OCI-LY3 (cell line): ENCODE measurements around the gene DECR2.
"Not testable (repeated sequence)": the region's sequence is repeated elsewhere in the genome, so short reads cannot be mapped to it uniquely, and the experiment has no call there.

Experiments used
- EZH2phosphoT487 ChIP-seq: fragments of 200-600 bp; shearing (Covaris generic); IDR thresholded peaks from 2 replicates; pipeline ENCODE4 v1.6.1; 2018; ENCODE audit warnings: antibody characterized with exemption, mixed run types, low read depth
- TF ChIP-seq, protein P1 (sequence below): fragments of 200-600, 300-600 bp; sonication (generic); IDR thresholded peaks from 2 replicates; pipeline ENCODE4 v1.5.1; 2014; ENCODE audit warnings: antibody characterized with exemption, low read length, low read depth

DNA sequence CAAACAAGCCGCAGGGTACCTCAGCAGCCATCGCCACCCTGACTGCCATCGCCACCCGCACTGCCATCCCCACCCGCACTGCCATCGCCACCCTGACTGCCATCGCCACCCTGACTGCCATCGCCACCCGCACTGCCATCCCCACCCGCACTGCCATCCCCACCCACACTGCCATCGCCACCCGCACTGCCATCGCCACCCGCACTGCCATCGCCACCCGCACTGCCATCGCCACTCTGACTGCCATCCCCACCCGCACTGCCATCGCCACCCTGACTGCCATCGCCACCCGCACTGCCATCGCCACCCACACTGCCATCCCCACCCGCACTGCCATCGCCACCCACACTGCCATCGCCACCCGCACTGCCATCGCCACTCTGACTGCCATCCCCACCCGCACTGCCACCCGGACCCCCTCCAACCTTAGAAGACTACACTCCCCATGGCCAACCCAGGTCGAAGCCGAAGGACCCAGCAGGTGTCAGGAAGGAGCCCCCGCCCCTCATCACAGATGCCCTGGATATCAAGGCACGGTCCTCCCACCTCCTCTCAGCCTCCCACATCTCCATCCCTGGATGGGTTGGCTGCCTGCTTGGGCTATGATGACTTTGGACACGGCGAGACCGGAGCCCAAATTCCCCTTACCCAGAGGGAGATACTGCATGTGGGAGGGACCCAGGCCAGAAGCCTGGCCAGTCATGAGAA lies 23.4 kb upstream of the DECR2 start:
- not testable (repeated sequence) for TF ChIP-seq EZH2phosphoT487
- TF ChIP-seq, protein P1, sequence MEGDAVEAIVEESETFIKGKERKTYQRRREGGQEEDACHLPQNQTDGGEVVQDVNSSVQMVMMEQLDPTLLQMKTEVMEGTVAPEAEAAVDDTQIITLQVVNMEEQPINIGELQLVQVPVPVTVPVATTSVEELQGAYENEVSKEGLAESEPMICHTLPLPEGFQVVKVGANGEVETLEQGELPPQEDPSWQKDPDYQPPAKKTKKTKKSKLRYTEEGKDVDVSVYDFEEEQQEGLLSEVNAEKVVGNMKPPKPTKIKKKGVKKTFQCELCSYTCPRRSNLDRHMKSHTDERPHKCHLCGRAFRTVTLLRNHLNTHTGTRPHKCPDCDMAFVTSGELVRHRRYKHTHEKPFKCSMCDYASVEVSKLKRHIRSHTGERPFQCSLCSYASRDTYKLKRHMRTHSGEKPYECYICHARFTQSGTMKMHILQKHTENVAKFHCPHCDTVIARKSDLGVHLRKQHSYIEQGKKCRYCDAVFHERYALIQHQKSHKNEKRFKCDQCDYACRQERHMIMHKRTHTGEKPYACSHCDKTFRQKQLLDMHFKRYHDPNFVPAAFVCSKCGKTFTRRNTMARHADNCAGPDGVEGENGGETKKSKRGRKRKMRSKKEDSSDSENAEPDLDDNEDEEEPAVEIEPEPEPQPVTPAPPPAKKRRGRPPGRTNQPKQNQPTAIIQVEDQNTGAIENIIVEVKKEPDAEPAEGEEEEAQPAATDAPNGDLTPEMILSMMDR, result not testable (repeated sequence)
